Inferior parietal cortex (tissue), 1 donor: ENCODE measurements around the gene PSAP.

Experiments
- DNase-seq: peaks from one replicate; pipeline ENCODE4 v3.0.0-alpha.2; 2016; ENCODE audit errors: extremely low spot score

PSAP gene

DNA sequence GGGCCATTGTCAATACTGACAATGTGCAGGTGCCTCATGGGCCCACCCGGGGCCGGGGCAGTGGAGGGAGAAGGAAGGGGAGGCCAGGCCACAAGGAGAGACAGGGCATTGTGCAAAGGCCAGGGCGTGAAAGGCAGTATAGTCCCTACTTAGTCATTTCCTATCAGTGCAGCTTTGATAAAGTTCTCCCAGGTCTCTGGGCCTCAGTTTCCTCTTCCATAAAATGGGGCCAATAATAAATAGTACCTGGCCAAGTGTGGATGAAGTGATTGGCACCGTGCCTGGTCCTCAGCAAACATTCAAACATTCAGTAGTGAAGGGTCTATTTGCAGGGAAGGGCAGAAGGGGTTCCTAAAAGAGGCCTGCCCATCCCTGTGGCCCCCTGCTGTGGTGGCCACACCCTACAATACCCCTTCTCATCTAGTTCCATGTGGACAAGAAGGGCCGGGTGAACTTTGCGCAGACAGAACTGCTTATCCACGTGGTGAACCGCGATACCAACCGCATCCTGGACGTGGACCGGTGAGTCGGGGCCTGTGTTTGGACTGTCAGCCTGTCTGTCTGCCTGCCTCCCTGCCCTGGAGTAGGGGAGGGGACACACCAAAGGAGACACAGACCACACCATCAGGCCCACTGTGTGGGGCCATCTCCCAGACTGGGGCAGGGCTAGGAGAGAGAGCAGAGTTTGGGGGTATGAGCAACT, 40.9 kb downstream of the PSAP start:
- DNase-seq: no peak

GRCh38 chr10:71809628-71810027, 41.4 kb downstream of the PSAP start:
- no peak for DNase-seq

GRCh38 chr10:71807557-71808510, 43.2 kb downstream of the PSAP start:
- no peak for DNase-seq

GRCh38 chr10:71806704-71807556, 44.1 kb downstream of the PSAP start:
- no peak for DNase-seq

- DNase-seq: no peak
These were observed 45.0 kb downstream of the PSAP start for GRCh38 chr10:71805776-71806703.

- DNase-seq: peak; percentile 31
These were observed 47.0 kb downstream of the PSAP start for GRCh38 chr10:71804077-71804476.

DNA sequence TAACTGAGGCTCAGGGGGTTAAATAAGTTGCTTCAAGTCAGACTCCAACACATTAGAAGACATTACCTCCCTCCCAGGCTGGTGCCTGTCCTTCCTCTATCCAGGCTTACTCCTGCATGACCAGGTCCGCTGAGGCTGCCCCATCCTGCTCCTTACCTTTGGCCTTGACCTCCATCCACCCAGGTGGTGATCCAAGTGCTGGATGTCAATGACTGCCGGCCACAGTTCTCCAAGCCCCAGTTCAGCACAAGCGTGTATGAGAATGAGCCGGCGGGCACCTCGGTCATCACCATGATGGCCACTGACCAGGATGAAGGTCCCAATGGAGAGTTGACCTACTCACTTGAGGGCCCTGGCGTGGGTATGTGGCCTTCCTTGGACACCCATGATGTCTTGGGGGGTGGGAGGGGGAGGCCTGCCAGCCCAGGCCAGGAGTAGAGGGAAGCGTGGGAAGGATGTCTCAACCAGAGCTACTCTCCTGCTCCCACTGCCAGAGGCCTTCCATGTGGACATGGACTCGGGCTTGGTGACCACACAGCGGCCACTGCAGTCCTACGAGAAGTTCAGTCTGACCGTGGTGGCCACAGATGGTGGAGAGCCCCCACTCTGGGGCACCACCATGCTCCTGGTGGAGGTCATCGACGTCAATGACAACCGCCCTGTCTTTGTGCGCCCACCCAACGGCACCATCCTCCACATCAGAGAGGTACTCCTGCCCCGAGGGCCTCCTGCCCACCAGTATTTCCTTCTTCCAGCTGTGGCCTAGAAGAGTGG, 48.1 kb downstream of the PSAP start:
- no peak for DNase-seq

DNA sequence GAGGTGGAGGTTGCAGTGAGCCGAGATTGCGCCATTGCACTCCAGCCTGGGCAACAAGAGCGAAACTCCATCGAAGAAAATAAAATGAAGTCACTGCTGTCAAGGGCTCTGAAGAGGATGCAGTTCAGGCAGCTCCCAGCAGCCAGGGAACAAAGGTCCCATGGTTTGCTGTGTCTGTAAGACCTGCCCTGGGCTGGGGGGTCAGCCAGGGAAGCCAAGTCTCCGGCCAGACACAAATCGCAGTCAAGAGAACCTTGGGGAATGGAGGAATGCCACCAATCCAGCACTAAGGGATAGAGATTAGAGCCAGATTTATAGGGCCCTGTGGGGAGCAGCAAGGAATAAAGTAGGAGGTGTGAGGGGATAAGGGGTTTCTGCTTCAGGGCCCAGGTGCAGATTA, 48.8 kb downstream of the PSAP start:
- no peak for DNase-seq

DNA sequence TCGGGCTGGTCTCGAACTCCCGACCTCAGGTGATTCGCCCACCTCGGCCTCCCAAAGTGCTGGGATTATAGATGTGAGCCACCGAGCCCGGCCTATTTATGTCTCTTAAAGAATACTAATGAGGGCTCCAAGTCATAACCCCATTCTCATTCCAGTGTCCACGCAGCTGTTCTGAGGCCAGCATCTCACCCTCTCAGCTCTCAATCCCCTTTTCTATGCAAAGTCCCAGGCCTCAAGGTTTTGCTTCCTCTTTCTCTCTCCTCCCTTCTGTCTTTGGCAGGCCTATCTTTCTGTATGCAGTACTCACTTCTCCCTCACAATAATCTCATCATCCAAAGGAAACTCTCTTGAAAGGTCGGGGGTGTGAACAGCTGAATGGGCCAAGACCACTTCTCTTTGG, 49.7 kb downstream of the PSAP start:
- no peak for DNase-seq

GRCh38 chr10:71799608-71800453, 51.2 kb downstream of the PSAP start:
- DNase-seq: no peak

DNA sequence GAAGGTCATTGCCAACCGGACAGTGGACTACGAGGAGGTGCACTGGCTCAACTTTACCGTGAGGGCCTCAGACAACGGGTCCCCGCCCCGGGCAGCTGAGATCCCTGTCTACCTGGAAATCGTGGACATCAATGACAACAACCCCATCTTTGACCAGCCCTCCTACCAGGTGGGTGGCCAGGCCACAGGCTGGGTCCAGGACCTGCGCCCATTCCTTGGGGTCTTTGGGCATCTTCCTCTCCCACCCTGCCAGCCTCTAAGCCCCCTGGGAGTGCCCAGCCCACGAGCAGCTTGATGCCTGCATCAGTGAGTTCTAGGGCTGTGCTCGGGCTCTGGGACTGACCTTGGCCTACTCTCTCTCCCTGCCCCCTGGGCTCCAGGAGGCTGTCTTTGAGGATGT, 51.9 kb downstream of the PSAP start:
- DNase-seq: no peak

GRCh38 chr10:71798308-71798624, 52.8 kb downstream of the PSAP start:
- no peak for DNase-seq

DNA sequence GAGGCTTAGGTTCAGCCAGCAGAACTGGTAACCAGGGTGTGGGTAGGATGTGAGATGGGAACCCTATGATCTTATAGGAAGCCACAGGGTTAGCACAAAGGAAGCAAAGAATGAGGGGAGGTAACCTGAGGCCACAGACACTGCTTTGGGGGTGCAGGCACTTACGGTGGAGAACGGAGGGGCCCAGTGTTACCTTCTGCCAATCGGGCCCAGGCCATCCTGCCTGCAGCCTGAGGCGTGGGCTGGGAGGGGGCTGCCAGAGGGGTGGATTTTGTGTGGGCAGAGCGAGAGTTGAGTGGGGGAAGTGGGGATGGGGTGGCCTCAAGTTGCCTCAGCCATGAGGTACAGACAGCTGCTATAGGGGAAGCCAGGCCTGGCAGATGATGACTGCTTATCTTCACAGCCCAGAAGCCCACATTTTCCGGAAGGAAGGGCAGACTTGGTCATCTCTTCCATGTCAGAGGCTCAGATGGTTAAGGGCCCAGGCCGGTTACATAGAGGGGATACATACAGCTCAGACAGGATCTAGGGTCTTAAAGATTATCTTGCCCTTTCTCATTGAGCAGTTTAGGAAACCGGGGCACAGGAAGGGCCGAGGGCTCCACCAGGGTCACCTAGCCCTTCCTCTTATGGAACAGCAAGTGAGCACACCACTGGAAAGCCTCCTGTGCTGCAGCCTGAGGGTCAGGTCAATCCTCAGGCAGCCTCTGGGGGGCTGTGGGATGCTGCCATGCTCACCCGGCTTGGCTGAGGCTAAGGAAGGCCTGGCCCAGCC, 53.3 kb downstream of the PSAP start:
- no peak for DNase-seq

DNA sequence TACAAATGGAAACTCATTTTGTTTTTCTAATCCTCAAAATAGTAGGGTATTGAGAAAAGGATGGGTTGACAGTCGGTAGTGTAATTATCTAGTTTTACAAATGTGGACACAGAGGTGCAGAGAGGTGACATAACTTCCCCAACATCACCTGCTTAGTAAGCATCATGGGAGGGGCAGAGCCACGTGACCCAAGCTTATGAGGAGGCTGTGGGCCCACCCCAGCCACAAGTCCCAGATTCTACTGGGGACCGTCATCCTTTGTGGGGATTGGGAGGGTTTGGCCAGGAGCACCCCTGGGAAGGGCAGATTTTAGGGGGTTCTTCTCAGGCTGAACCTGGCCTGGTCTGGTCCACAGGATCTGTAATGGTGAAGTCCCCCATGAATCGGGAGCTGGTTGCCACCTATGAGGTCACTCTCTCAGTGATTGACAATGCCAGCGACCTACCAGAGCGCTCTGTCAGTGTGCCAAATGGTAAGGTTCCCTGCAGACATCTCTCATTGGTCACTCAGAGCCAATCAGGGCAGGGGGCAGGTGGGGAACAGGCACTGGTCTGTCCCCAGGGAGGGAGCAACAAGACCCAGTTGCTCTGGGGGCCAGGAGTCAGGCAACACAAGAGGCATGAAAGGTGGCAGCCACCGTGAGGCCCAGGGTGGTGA, 54.2 kb downstream of the PSAP start:
- DNase-seq: no peak

GRCh38 chr10:71795248-71795647, 55.8 kb downstream of the PSAP start:
- DNase-seq: no peak

DNA sequence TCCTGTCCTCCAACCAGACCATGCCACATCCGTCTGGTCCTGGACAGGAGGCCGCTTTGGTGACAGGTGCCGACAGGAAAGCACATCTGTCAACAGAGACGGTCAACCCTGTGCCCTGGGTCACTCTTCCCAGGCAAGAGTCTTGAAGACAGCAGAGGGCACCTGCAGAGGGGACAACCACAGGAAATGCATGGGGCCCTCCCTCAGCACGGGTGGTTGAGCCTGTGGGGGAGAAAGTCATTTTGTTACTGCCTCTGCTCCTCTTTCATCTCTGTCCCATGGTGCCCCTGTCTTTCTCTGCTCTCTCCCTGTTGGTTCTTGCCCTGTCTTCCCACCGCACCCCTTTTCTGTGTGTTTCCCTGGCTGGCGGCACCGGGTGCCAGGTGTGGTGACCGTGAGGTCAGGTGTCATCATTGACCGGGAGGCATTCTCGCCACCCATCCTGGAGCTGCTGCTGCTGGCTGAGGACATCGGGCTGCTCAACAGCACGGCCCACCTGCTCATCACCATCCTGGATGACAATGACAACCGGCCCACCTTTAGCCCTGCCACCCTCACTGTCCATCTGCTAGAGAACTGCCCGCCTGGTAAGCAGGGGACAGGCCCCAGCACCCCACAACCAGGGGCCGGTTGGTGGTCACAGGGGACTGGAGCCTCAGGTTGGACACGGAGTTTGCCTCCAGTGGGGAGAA, 60.2 kb downstream of the PSAP start:
- no peak for DNase-seq

DNA sequence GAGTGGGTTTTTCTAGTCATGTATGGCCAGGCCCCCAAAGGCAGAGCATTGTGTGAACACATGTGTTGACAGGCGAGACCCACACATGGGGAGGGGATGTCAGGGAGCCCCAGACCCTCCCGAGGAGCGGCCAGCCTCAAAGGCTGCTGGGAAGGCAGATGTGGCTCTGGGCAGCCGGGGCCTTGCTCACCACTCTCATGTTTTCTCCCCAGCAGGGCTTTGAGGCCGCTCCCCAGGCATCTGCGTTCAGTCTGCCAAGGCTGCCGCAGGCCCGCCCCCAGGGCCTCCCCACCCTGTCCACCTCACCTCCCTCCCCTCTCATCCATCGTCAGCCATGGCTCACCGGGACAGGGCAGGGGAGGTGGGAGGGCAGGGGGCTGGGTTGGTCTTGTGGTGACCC, 61.2 kb downstream of the PSAP start:
- DNase-seq: no peak

GRCh38 chr10:71788954-71789353, 62.1 kb downstream of the PSAP start:
- DNase-seq: no peak
